ENCODE measurements around the gene LRIG2.

- TF ChIP-seq CTCF (conservative IDR thresholded peaks at IDR 0.05; ENCODE audit: low read depth, low read length) = no peak
- no peak for TF ChIP-seq EZH2 (IDR thresholded peaks at IDR 0.05; ENCODE audit: borderline replicate concordance, low read depth, low read length, poor library complexity, severe bottlenecking)
Measured at GRCh38 chr1:113133759-113134158, 60.8 kb downstream of the LRIG2 start.

All from A673 (cell line).